Activated CD8-positive, alpha-beta T cell treated with anti-CD3 and anti-CD28 coated beads for 36 hours (primary cell): Measurements from ENCODE around the gene CHST1. TPM values are rescaled to one million over a fixed set of nuclear protein-coding genes. Genes with fewer than 3 reads are reported as not detected.

Experiments
- ATAC-seq: fragments of 200-7000 bp; cut with Tn5 transposase; one replicate; pipeline ENCODE4 v1.10.0; 2021; ENCODE audit warnings: mild to moderate bottlenecking, moderate library complexity
- CTCF ChIA-PET: fragments of 350-600 bp; sonication (Branson Sonifier 250); formaldehyde crosslinking; loops from one replicate; lab custom pipeline; 2021; ENCODE audit warnings: antibody characterized with exemption; lab: Charles Lee
- POLR2A ChIA-PET: fragments of 350-600 bp; sonication (Branson Sonifier 250); formaldehyde crosslinking; loops from one replicate; lab custom pipeline; 2021; ENCODE audit warnings: antibody characterized with exemption; lab: Charles Lee
- DNase-seq: peaks from one replicate; pipeline ENCODE4 v3.0.0-alpha.2; 2020
- H3K27ac Mint-ChIP-seq: one replicate; pipeline ENCODE4 v1.8.0; 2021; ENCODE audit warnings: mild to moderate bottlenecking, mixed read lengths
- H3K27me3 Mint-ChIP-seq: one replicate; pipeline ENCODE4 v1.8.0; 2021; ENCODE audit warnings: mixed read lengths
- H3K36me3 Mint-ChIP-seq: one replicate; pipeline ENCODE4 v1.8.0; 2021; ENCODE audit warnings: low read depth, mixed read lengths
- H3K4me1 Mint-ChIP-seq: one replicate; pipeline ENCODE4 v1.8.0; 2021; ENCODE audit warnings: low read depth, mixed read lengths
- H3K4me3 Mint-ChIP-seq: one replicate; pipeline ENCODE4 v1.8.0; 2021; ENCODE audit warnings: mild to moderate bottlenecking, moderate library complexity, mixed read lengths
- H3K9me3 Mint-ChIP-seq: one replicate; pipeline ENCODE4 v1.8.0; 2021; ENCODE audit warnings: mixed read lengths
- intact Hi-C: fragments of 100-400 bp; cut with micrococcal nuclease; formaldehyde crosslinking; loops from one replicate; pipeline ENCODE4 v1.10.0; 2022
- total RNA-seq, 2 experiments: library from RNA; stranded (reverse); gene quantifications; one replicate each; pipeline ENCODE4 v1.2.3, GENCODE V29; 2021
- TF ChIP-seq, protein P1 (sequence below): fragments of 200-600 bp; IDR thresholded peaks from one replicate; pipeline ENCODE4 v1.8.0; 2022; ENCODE audit warnings: antibody characterized with exemption, mild to moderate bottlenecking

Gene CHST1
- total RNA-seq, 2 experiments from 2014 or later: not detected

DNA sequence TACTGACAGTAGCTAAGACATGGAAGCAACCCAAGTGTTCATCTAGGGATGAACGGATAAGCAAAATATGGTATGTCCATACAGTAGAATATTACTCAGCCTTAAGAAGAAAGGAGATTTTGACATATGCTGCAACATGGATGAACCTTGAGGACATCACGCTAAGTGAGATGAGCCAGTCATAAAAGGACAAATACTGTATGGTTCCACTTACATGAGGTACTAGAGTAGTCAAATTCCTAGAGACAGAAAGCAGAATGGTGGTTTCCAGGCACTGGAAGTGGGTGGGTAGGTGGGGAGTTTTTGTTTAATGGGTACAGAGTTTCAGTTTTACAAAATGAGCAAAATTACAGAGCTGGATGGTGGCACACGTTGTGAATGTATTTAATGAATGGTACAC is 18.1 kb downstream of the CHST1 start:
- TF ChIP-seq, protein P1, sequence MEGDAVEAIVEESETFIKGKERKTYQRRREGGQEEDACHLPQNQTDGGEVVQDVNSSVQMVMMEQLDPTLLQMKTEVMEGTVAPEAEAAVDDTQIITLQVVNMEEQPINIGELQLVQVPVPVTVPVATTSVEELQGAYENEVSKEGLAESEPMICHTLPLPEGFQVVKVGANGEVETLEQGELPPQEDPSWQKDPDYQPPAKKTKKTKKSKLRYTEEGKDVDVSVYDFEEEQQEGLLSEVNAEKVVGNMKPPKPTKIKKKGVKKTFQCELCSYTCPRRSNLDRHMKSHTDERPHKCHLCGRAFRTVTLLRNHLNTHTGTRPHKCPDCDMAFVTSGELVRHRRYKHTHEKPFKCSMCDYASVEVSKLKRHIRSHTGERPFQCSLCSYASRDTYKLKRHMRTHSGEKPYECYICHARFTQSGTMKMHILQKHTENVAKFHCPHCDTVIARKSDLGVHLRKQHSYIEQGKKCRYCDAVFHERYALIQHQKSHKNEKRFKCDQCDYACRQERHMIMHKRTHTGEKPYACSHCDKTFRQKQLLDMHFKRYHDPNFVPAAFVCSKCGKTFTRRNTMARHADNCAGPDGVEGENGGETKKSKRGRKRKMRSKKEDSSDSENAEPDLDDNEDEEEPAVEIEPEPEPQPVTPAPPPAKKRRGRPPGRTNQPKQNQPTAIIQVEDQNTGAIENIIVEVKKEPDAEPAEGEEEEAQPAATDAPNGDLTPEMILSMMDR: no peak
- Mint-ChIP-seq H3K27ac (no peak overlapping the region), H3K9me3 (no peaks in the 10 kb centered on the region), H3K27me3 (peaks cover 21% of the 10 kb centered on the region), H3K4me1 (peaks cover 3% of the 10 kb centered on the region), H3K4me3 (no peak overlapping the region), H3K36me3 (no peaks in the 10 kb centered on the region)
- DNase-seq (no peak), ATAC-seq (no peak)
- intact Hi-C loops: no loop called here
- ChIA-PET POLR2A (interaction anchor here (0.6 to 0.8 kb wide), 2 partner anchors 11 to 34 kb away, joined by 3 read pairs; no protein-coding TSS in a partner anchor), CTCF (interaction anchor here (2.2 kb wide), 1 partner anchor 124 kb away, joined by 6 read pairs; no protein-coding TSS in a partner anchor)

DNA sequence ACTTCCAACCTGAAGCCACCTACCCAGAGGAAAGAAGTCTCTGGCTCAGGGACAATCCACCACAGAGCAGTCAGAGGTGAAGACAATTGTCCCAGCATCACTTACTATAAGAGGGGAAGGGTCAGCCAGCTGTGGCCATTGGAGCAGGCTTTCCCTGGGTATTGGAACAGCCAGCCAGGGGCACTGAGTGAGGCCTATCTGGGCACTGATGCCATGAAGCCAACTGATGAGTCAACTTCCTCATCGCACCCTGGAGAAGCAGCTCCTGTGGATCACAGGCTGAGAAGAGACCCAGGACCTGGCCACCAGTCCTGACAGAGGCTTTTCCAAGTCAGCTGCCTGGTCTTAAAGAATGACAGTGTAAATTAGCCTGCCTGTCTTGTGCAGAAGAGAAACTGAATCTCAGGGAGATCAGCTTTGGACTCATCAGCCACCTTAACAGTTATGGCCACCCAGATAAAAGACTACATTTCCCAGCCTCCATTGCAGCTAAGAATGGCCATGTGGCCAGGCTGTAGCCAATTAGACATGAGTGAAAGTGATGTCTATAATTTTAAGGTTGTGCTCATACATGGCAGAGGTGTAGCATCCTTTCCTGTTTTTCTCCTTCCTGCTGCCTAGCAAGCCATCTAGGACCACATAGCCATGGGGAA is 19.0 kb downstream of the CHST1 start:
- Mint-ChIP-seq H3K9me3 (no peaks in the 10 kb centered on the region), H3K27ac (no peak overlapping the region), H3K27me3 (peaks cover 21% of the 10 kb centered on the region), H3K4me3 (no peak overlapping the region), H3K36me3 (no peaks in the 10 kb centered on the region), H3K4me1 (peaks cover 3% of the 10 kb centered on the region)
- POLR2A ChIA-PET: interaction anchor here (0.6 kb wide), 1 partner anchor 35 kb away, joined by 3 read pairs; no protein-coding TSS in a partner anchor
- intact Hi-C loops: no loop called here
- DNase-seq (peak; percentile 19), ATAC-seq (peak; percentile 80)
- CTCF ChIA-PET: interaction anchor here (0.9 to 2.2 kb wide), 2 partner anchors 8 to 125 kb away, joined by 4 to 6 read pairs; no protein-coding TSS in a partner anchor
- TF ChIP-seq, protein P1: no peak

DNA sequence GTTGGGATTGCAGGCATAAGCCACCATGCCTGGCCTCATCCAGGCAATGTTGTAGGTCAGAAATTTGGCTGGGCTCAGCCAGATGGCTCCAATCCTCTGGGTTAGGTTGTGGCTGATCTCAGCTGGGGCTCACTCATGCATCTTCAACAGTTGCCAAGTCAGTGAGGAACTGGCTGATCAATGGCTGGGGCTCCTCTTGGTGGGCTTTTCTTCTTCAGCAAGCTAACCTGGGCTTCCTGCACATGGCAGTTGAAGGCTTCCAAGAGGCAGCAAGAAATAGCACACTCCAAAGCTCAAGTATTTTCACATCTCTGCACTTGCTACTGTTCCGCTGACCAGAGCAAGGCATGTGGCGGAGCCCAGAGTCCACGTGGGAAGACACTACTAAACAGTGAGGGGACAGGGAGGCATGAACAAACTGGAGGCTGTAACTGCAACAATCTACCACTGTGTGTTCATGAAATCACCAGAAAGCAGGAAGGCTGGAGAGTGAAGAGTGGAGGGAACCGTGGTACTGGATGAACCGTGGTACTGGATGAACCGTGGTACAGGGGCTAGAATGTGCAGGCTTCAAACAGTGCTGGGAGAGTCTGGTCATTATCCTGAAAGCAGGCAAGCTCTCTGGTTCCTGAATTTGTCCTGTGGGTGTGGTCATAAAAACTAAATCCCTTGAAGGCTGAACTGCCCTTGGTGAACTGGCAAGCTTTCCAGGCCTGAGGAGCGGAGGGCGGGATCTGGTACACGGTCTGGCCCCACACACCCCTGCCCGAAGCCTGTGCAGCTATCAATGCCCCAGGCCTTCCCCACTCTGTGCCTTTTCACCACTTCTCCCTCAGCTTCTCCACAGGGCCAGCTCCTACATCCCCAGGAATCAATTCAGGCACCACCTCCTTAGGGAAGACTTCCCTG is 20.2 kb downstream of the CHST1 start:
- Mint-ChIP-seq H3K36me3 (no peaks in the 10 kb centered on the region), H3K9me3 (no peaks in the 10 kb centered on the region), H3K27me3 (peaks cover 17% of the 10 kb centered on the region), H3K4me1 (peaks cover 3% of the 10 kb centered on the region), H3K27ac (no peak overlapping the region), H3K4me3 (no peak overlapping the region)
- CTCF ChIA-PET: interaction anchor here (0.9 to 2.5 kb wide), 4 partner anchors 10 to 126 kb away, joined by 4 to 10 read pairs (median 6); no protein-coding TSS in a partner anchor
- DNase-seq: no peak
- TF ChIP-seq, protein P1: no peak
- POLR2A ChIA-PET: no interaction called here
- intact Hi-C loops: no loop called here
- ATAC-seq: no peak

DNA sequence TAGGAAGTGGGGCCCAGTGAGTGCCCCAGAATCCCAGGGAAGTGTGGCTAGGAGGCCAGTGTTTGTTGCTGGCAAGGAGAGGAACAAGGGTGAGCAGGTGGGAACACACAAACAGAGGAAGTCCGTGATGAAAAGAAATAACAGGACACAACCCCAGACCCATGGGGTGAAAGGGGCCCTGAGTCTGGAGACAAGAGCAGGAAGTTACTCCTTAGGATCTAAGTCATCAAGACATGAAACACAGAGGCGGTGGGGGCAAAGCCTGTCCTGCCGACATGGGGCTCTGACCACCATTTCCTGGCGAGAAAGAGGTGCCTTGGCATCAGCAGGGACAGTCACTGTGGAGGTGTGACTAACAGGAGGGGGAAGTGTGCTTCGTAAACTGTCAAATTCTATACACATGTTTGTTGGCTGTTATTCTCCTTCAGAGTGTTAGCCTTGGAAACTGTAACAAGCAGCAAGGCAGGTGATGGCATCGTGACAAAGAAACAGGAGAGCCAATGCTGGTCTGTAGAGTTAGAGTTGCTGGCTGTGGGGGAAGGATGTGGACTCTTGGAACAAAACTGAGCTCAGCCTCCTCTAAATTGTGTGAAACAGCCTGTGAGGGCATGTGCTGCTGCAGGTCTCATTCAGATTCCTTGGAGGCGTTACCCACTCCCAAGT is 21.7 kb downstream of the CHST1 start:
- ATAC-seq (peak; percentile 42), DNase-seq (no peak)
- intact Hi-C loops: no loop called here
- CTCF ChIA-PET: interaction anchor here (1.6 to 2.5 kb wide), 2 partner anchors 11 to 128 kb away, joined by 5 to 10 read pairs; no protein-coding TSS in a partner anchor
- H3K27me3 Mint-ChIP-seq: peaks cover 22% of the 10 kb centered on the region
- POLR2A ChIA-PET: no interaction called here
- no peak overlapping the region for H3K27ac Mint-ChIP-seq
- peaks cover 3% of the 10 kb centered on the region for H3K4me1 Mint-ChIP-seq
- TF ChIP-seq, protein P1: no peak
- no peak overlapping the region for H3K4me3 Mint-ChIP-seq
- no peaks in the 10 kb centered on the region for H3K36me3 Mint-ChIP-seq
- peaks cover 2% of the 10 kb centered on the region for H3K9me3 Mint-ChIP-seq
